PC-3 (cell line): ENCODE measurements around the gene KLHL15. TPM values are rescaled to one million over a fixed set of nuclear protein-coding genes. Genes with fewer than 3 reads are reported as not detected.

ENCODE experiments used
- ATAC-seq: fragments of 200-7000 bp; cut with Tn5 transposase; 2 replicates; pipeline ENCODE4 v1.9.1; 2020; ENCODE audit warnings: mild to moderate bottlenecking, moderate library complexity
- BruUV-seq: library from RNA; stranded (reverse); fragments of 400-500 nt; replicated peaks from 2 replicates; lab custom pipeline; 2021; lab: Mats Ljungman, UMichigan
- CTCF ChIA-PET: fragments of 300-600 bp; sonication (Branson Sonifier 250); formaldehyde crosslinking; loops from one replicate; lab custom pipeline; 2022; ENCODE audit warnings: antibody characterized with exemption; lab: Charles Lee
- POLR2A ChIA-PET: fragments of 300-600 bp; sonication (Branson Sonifier 250); formaldehyde crosslinking; loops from one replicate; lab custom pipeline; 2022; ENCODE audit warnings: antibody characterized with exemption; ENCODE audit not compliant: unreplicated experiment; lab: Charles Lee
- DNase-seq: peaks from one replicate; pipeline ENCODE4 v3.0.0-alpha.2; 2015
- H2AFZ ChIP-seq: fragments of 300-600 bp; sonication (generic); 2 replicates; pipeline ENCODE4 v1.6.0; 2016; ENCODE audit warnings: antibody characterized with exemption, low read length
- H3F3A ChIP-seq: fragments of 300-600 bp; sonication (generic); one replicate; pipeline ENCODE4 v1.6.0; 2017; ENCODE audit warnings: antibody characterized with exemption, low read length, control low read depth, mild to moderate bottlenecking; ENCODE audit not compliant: unreplicated experiment
- H3K27ac ChIP-seq: fragments of 300-600 bp; sonication (generic); 2 replicates; pipeline ENCODE4 v1.5.1; 2016; ENCODE audit warnings: mild to moderate bottlenecking, low read length
- H3K27me3 ChIP-seq: fragments of 300-600 bp; sonication (generic); 2 replicates; pipeline ENCODE4 v1.6.1; 2016; ENCODE audit warnings: low read length, mixed read lengths
- H3K36me3 ChIP-seq: fragments of 300-600 bp; sonication (generic); 2 replicates; pipeline ENCODE4 v1.6.1; 2016; ENCODE audit warnings: low read depth, mixed run types, low read length, mixed read lengths
- H3K4me1 ChIP-seq: fragments of 300-600 bp; sonication (generic); 2 replicates; pipeline ENCODE4 v1.5.1; 2016; ENCODE audit warnings: low read length; ENCODE audit not compliant: insufficient read depth
- H3K4me2 ChIP-seq: fragments of 300-600 bp; sonication (generic); 2 replicates; pipeline ENCODE4 v1.6.0; 2016; ENCODE audit warnings: low read length
- H3K4me3 ChIP-seq: fragments of 300-600 bp; sonication (generic); 2 replicates; pipeline ENCODE4 v1.5.1; 2016; ENCODE audit warnings: mild to moderate bottlenecking, low read length, mixed read lengths
- H3K79me2 ChIP-seq: fragments of 300-600 bp; sonication (generic); 2 replicates; pipeline ENCODE4 v1.6.1; 2017; ENCODE audit warnings: low read length, mixed read lengths
- H3K9ac ChIP-seq: fragments of 300-600 bp; sonication (generic); 2 replicates; pipeline ENCODE4 v1.6.0; 2016; ENCODE audit warnings: mild to moderate bottlenecking, low read length
- H3K9me2 ChIP-seq: fragments of 300-600 bp; sonication (generic); replicated peaks from 2 replicates; pipeline ENCODE4 v1.6.1; 2016; ENCODE audit warnings: mixed run types, low read length, mixed read lengths
- H3K9me3 ChIP-seq: fragments of 300-600 bp; sonication (generic); 2 replicates; pipeline ENCODE4 v1.6.1; 2016; ENCODE audit warnings: low read length, mixed read lengths
- H4K20me1 ChIP-seq: fragments of 300-600 bp; sonication (generic); 2 replicates; pipeline ENCODE4 v1.6.1; 2016; ENCODE audit warnings: low read length, mixed read lengths
- CTCF ChIP-seq: fragments of 300-600 bp; sonication (generic); conservative IDR thresholded peaks from 2 replicates; pipeline ENCODE4 v1.5.1; 2017; ENCODE audit warnings: antibody characterized with exemption, low read depth, mild to moderate bottlenecking, low read length
- EZH2 ChIP-seq: fragments of 300-600 bp; sonication (generic); IDR thresholded peaks from one replicate; pipeline ENCODE4 v1.6.1; 2017; ENCODE audit warnings: antibody characterized with exemption, mild to moderate bottlenecking, low read length; ENCODE audit not compliant: unreplicated experiment
- EZH2phosphoT487 ChIP-seq: fragments of 300-600 bp; sonication (generic); IDR thresholded peaks from 2 replicates; pipeline ENCODE4 v1.6.1; 2018; ENCODE audit warnings: mild to moderate bottlenecking, antibody characterized with exemption, low read length, borderline replicate concordance
- intact Hi-C: fragments of 100-400 bp; cut with micrococcal nuclease; formaldehyde crosslinking; loops from 2 replicates; pipeline ENCODE4 v1.9.0; 2023
- total RNA-seq: library from RNA; depleted of rRNA; stranded (reverse); fragments of >200 nt; gene quantifications from 2 replicates; pipeline ENCODE4 v1.2.3, GENCODE V29; 2014

KLHL15 gene
- total RNA-seq, 1 experiment from 2014 or later: 8.5 TPM

GRCh38 chrX:24020306-24020876 lies 6.6 kb downstream of the KLHL15 start:
- no peak for ATAC-seq
- Histone ChIP-seq H3K27ac (no peak overlapping the region), H3K36me3 (no peaks in the 10 kb centered on the region), H3K4me2 (no peak overlapping the region), H3K27me3 (no peaks in the 10 kb centered on the region), H3K4me3 (no peak overlapping the region), H2AFZ (no peak overlapping the region), H3K9me3 (no peaks in the 10 kb centered on the region), H3K9ac (no peak overlapping the region), H4K20me1 (peaks cover 10% of the 10 kb centered on the region), H3K9me2 (no peaks in the 10 kb centered on the region), H3K79me2 (peaks cover 73% of the 10 kb centered on the region), H3F3A (no peaks in the 10 kb centered on the region), H3K4me1 (peaks cover 6% of the 10 kb centered on the region; the same call in 1 of the 2 replicates)
- TF ChIP-seq EZH2phosphoT487 (no peak), CTCF (no peak), EZH2 (no peak)
- DNase-seq: no peak
- intact Hi-C loops: loop anchor here (10.0 kb wide), 1 partner anchor 86 kb away; no protein-coding TSS in a partner anchor
- POLR2A ChIA-PET: no interaction called here
- BruUV-seq: no TSS peak
- CTCF ChIA-PET: no interaction called here

DNA sequence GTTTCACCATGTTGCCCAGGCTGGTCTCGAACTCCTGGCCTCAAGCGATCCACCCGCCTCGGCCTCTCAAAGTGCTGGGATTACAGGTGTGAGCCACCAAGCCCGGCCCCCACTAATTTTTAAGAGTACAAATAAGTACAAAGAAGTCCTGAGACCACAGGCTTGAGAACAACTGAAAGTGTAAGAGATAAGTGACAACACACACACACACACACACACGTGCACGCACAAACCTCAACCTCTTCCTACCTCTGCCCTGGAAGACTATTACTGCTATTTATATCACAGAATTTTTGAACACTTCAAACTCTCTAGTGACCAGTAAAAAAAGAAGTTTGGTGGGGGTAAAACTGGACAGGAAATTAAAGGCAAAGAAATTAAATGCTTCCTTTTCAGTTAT lies 7.5 kb downstream of the KLHL15 start:
- Histone ChIP-seq H3K36me3 (no peaks in the 10 kb centered on the region), H3K9me2 (no peaks in the 10 kb centered on the region), H3K79me2 (peaks cover 67% of the 10 kb centered on the region), H3K9ac (no peak overlapping the region), H3K4me2 (no peak overlapping the region), H4K20me1 (peaks cover 10% of the 10 kb centered on the region), H3K27ac (no peak overlapping the region), H2AFZ (no peak overlapping the region), H3K4me1 (peaks cover 6% of the 10 kb centered on the region; the same call in 1 of the 2 replicates), H3K4me3 (no peak overlapping the region), H3F3A (no peaks in the 10 kb centered on the region), H3K27me3 (no peaks in the 10 kb centered on the region), H3K9me3 (no peaks in the 10 kb centered on the region)
- ChIA-PET POLR2A (no interaction called here), CTCF (no interaction called here)
- intact Hi-C loops: no loop called here
- no peak for TF ChIP-seq EZH2
- TF ChIP-seq EZH2phosphoT487: no peak
- TF ChIP-seq CTCF: no peak
- DNase-seq (no peak), ATAC-seq (no peak)
- BruUV-seq: no TSS peak

GRCh38 chrX:24018809-24019208 lies 8.2 kb downstream of the KLHL15 start:
- Histone ChIP-seq H3K27ac (no peak overlapping the region), H3K9ac (no peak overlapping the region), H3K9me2 (no peaks in the 10 kb centered on the region), H3K9me3 (no peaks in the 10 kb centered on the region), H3K4me3 (no peak overlapping the region), H2AFZ (no peak overlapping the region), H3F3A (no peaks in the 10 kb centered on the region), H3K4me1 (peaks cover 6% of the 10 kb centered on the region; the same call in 1 of the 2 replicates), H3K79me2 (peaks cover 61% of the 10 kb centered on the region), H3K27me3 (no peaks in the 10 kb centered on the region), H3K36me3 (no peaks in the 10 kb centered on the region), H3K4me2 (no peak overlapping the region), H4K20me1 (peaks cover 8% of the 10 kb centered on the region)
- TF ChIP-seq EZH2phosphoT487 (no peak), CTCF (no peak), EZH2 (no peak)
- ChIA-PET POLR2A (interaction anchor here (0.6 kb wide), 1 partner anchor 36 kb away, joined by 3 read pairs; no protein-coding TSS in a partner anchor), CTCF (no interaction called here)
- DNase-seq (no peak), ATAC-seq (no peak)
- intact Hi-C loops: no loop called here
- BruUV-seq: no TSS peak
